ENCODE results near the gene STIMATE.

Gene STIMATE

DNA sequence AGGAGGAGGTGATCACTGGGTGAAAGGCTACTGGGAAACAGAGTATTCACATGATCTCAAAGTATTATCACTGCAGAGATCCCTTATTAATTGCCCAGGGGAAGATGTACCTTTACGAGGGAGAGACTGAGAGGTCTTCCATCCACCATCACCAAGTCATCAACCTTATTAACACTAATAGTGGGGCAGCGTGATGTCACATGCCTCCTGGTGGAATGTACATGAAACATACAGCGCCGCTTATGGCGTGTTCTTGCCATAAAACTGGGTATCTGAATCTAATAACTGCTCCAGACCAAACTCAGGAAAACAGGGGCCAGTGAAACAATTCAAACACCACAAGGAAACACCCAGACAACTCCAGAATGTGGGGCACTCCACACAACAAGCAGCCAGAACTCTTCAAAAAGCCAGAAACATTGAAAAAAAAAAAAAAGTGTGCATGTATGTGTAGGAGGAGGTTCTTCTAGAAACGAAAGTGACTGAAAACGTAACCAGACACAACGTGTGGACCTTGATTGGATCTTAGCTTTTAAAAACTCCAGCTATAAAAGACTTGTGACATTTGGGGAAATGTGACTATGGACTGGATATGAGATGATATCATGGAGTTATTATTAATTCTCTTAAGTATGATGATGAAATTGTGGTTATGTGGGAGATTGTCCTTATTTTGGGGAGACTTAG is 4.6 kb downstream of the STIMATE start:
- DNase-seq: no peak

DNA sequence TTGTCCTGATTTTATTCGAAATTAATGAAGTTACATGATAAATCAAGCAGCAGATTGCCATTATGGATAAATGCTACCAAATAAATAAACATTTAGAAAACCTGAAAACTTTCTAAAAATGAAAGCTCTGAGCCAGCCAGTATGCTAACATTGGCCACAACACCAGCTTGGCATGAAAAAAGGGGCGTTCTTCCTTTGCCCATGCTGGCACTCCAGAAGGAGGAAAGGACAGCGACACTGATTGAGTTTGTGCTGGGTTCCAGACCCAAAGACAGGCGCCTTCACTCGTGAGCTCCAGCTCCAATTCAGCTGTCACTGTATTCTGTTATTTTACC is 5.1 kb downstream of the STIMATE start:
- no peak for DNase-seq

DNA sequence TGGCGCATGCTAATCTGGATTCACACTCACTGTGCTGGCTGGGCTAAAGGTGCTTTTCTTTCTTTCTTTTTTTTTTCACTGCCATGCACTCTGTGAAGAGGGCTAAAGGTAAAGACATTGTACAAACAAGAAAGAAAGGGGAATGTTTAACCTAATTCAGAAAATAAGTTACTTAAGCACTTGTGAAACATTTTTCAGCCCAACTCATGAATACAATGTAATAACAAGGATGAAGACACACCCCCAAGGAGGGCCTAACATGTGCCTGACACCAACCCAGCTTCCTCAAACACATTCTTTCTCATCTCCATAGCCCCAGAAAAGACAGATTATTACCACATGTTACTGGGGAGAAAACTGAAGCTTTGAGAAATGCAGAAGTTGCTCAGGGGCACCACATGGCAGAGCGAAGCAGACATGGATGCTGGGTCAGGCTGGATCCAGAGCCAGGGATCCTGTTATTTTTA is 5.7 kb downstream of the STIMATE start:
- no peak for DNase-seq

DNA sequence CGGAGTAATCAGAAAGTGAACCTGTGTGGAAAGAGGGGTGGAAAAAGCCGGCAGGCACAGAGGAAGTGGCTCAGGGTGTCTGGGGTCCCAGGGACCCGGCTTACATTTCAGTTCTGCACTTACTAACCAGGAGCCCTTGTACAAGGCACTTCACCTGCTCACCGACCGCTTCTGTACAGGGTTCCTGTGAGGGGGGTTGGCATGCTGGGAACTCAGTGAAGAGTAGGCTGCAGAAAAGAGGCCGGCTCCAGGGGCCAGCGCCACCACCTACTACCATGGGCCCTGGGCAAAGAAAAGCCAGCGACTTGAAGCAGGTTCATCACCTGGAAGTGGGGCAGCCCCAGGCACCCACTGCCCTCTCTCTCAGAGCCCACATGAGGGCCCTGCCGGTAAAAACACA is 6.2 kb downstream of the STIMATE start:
- no peak for DNase-seq

DNA sequence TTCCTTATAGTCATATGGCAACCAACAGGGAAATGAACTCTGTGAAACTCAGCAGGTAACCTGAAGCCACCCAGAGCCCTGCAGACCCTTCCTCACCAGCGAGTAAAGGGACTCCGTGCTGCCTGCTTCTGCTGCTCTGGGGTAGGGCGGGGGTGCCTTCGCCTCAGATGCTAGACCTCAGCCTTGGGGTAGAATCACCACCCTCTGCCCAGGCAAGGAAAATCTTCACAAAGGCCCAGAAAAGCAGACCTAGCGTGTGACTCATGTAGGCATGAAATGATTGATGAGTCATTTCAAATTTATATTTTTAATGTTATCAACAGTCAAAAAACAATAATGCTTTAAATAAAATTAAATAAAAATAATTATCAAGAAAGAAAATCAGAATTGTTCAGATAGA is 6.6 kb downstream of the STIMATE start:
- DNase-seq: no peak

DNA sequence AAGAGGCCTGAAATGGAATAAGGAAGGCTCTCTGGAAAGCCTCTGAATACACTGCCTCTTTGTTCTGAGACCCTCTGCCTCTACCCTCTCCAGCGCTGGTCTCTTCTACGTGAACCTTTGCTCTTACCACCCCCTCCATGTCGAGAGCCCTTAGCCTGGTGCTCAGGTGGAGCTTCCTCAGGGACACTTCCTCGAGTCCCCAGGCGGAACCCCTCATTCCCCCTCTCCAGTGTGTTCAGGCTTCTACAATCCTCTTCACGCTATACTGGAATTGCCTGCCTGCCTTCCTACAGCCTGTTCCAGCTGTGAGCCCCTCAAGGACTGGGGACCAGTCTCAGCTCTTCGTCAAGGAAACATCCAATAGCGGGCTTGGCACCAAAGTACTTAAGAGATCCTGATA is 7.4 kb downstream of the STIMATE start:
- DNase-seq: no peak

DNA sequence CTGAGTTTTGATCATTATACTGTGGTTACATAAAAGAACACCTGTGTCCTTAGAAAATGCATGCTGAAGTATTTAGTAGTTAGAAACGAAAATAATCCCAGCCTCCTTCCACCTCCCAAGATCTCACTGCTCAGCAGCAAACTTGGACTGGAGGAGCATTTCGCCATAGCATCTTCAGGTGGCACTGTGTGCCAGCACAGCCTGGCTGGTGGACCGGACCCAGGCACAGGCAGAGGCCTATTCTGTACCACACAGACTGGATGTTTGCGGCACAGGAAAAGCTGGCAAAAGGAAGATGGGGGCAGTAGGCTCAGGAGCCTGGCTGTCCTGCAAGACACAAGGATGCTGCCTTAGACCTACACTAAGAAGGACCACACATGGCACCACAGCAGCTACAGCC is 10.2 kb downstream of the STIMATE start:
- DNase-seq: no peak

DNA sequence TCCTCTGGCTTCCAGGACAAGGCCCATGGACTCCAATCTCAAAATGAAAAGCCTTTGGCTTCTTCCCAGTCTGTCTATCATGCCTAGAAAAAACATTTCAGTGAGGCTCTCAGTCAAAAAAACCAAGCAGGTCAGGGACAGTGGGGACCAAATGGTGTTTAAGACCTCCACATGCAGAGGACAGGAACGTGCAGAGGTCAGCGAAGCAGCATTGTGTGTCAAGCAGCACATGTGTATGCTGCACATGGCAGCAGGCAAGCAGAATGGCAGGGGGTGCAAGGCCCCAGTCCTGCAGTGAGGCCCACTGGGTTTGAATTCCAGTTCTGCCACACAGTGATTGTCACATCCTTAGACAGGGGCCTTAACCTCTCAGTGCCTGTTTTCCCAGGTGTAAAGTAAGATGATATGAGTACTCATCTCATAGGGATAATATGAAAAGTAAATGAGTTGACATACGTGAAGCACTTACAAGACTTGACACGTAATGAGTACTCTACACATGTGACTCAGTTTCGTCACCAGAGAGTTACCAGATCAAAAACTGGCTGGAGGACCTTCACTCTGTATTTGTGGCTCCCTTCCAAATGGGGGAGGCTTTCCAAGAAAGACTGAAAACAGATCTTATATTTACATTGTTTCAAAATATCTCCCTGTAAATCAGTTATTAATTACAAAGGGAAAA is 11.2 kb downstream of the STIMATE start:
- DNase-seq: no peak

DNA sequence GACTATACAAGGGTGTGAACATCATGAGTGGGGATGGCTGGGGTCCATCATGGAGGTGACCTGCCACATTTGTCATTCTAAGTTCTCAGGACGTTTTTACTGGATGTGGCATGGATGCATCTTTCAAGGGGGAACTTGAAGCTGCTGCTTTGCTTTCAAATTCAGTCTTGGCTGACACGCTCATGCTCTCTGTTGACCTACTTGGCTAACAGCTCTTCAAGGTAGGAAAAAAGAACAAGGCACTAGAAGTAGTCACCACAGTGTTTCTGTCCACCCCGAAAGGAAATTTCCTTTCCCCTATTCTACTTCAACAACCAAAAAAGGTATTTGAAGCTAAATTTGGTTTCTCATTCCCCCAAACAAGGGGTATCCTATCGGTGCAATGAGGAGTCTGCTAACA is 15.0 kb downstream of the STIMATE start:
- no peak for DNase-seq

DNA sequence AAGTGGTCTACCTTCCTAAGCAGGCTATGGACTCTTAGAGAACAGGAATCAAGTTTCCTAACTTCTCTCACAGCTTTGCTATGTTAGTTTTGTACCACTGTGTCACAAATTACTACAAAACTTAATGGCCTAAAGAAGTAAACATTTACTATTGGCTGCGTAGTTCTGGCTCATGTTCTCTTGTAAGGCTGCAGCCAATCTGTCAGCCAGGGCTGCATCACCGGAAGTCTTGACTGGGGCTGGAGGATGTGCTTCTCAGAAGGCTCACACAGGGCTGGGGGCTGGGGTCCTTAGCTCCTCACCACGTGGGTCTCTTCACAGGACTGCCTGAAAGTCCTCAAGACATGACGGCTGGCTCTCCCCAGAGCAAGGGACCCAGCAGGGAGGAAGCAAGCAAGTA is 15.5 kb downstream of the STIMATE start:
- DNase-seq: no peak

DNA sequence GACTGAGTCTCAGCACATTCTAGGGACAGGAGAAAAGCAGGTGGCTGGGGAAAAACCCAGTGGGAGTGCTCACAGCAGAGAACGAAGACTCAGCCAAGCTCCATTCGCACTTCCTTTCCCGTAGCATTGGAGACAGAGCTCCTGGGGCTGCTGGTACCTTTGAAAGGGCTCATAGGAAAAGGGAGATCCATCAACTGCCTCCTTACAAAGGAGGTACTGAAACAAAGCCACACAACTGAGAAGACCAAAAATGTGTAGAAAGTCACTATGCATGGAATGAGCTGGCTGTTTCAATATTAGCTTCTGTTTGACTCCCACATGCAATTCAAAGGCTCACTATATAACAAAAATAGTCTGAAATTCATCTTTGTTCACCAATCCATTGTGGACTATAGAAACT is 16.9 kb downstream of the STIMATE start:
- DNase-seq: no peak

DNA sequence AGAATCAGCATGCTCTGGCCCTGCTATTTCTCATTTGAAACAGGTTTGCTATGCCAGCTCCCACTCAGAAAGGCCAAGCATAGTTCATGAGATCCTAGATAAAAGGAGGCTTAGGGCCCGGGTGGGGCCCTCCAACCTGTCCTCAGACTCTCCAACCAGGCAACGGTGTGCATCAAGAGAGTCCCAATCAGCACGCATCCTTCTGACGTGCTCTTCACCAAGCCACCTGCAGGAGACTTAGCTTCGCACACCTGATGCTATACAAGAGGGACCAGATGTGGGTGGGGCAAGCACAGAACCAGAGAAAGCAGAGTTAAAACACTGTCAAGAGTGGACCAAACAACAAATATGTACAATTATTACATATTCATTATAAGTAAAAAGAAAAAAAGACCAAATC is 17.3 kb downstream of the STIMATE start:
- DNase-seq: no peak

DNA sequence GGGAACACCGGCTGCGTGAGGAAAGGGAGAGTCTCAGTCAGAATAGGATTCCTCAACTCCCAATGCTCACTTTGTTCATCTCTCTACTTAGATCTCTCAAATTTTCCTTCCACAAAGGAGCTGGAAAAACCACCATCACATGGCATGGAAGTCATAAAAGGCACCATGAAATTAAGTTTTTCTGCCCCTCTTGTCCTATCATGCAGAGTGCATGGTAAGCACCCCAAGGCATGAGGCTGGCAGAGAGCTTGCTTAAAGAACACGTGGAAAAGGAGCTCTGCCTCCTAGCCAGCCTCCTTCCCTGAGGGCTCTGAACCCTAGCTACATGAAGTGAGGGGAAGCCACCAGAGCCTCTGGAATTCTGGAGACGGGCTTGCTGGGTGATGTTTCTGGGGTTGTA is 17.8 kb downstream of the STIMATE start:
- DNase-seq: no peak

DNA sequence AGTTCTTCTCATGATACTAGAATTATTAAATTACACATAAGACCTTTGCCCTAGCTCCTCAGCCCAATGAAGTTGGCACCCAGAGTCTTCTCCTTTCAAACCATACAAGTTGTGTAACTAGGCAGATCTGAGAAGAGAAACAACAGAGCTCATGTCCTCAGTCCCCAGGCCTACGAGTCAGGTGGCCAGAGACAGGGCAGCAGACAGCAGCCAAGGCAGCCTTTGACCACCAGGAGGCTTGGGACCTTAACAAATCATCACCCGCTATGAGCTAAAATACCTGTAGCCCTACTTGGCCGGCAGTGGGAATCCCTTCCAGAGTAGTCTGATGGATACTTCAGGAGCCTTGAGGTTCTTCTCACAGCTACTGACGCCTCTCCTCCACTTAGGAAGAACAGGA is 18.3 kb downstream of the STIMATE start:
- DNase-seq: no peak

DNA sequence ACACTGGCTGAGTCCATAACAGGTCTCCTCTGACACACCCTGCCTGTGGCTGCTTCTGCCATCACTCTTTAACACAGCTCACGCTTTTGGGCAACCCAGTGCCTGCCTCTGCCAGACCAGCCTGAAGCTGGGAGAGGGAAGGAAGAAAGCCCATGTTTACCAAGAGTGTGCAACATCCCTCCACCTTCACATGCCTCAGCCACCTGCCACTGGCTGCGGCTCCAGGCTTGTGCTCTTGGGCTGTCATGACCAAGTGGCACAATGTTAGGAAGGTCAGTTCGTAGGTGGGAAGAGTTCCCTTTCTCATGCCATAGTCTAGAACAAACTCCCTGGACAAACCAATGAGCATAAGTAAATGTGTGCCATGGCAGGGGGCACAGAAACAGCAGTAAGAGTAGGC is 20.3 kb downstream of the STIMATE start:
- no peak for DNase-seq

DNA sequence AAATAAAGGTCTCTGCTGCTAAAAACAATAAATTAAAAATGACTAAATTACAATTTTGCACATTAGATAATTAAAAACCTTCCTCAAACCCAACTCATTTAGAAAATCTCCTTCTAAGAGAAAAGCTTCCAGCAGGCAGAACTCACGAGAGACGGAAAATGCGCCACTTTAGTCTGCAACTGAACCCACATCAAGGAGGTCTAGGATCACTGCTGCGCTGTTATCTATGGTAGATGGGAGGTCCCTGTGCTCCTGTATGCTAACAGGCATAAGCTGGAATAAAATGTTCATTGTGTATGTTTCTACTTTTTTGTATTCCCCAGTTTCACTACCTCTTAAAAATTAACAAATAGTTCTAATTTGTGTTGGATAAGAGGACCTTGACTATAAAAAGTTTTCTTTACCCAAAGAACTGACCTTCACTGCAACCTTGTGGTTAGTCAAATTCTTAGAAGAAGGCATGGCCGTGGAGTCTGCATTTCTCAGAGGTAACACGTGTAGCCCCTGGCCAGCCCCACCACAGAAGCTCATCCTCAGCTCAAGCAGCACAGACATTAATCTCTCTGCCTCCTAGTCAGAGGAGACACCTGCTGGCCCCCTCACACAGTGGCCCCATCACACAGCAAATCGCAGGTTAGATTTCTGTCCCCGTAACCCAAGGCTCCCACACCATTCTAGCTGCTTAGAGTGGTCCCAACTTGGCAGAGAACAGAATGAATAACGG is 22.3 kb downstream of the STIMATE start:
- no peak for DNase-seq

DNA sequence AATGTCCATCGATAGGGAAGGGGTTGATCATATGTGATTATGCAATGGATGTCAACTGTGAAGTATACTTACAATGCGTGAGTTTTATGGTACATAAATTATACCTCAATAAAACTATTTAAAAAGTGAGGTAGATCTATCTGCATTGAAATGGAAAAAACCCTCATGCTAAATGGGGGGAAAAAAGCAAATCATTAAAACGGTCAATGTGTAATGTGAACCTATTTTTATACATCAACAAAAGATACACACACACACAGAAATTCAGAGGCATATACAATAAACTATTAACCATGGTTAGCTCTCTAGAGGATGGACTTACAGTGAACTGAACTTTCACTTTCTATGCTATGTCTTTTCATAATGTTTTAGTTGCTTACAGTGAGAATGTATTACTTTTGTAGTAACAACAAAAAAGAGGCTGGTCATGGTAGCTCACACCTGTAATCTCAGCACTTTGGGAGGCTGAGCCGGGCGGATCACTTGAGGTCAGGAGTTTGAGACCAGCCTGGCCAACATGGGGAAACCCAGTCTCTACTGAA is 23.1 kb downstream of the STIMATE start:
- no peak for DNase-seq

DNA sequence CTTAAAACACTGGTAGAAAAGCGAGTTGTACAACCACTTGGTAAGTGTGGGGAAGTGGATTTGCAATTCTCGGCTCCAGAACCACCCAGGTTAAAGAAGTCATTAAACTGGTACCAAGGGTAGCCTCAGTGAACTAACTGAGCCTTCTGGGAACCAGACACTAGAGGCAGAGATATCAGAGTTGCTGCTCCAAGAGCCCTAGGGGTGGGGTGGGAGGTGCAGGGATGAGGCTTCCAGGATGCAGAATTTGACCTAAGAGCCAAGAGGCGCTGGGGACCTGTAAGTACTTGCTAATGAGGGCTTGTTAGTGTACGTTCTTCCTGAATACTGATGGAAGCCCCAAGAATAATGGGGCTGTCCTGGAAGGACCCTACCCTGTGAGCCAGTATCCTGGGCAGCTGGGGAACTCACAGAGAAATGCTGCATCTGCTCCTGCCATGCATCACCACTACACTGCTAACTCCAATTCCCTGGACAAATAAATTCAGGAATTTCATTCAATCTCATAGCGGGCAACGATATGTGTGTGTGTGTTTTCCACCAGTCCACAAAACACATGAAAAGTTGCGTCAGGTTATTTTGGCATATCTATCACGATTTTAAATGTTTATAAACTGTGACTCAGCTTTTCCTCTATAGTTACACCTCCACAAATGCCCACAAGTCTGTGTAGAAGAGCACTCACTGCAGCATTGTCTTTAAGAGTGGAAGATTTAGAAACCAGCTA is 23.8 kb downstream of the STIMATE start:
- no peak for DNase-seq

DNA sequence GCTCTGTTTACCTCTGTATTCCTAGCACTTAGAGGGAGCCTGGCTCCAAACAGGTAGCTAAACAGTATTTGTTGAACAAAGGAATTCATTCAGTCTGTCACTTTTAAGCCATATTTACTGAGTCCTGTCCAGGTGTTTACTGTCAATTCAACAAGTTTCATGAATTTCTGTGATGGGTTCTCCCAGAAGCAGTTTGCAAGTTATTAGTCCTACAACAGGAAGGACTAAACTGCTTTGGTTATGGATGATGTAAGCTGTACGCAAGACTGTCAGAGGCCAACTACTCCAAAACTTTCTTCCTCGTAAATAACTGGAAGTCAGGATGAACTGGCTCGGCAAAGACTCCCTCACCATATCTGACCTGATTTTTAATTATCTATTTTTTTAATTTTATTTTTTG is 25.1 kb downstream of the STIMATE start:
- no peak for DNase-seq

DNA sequence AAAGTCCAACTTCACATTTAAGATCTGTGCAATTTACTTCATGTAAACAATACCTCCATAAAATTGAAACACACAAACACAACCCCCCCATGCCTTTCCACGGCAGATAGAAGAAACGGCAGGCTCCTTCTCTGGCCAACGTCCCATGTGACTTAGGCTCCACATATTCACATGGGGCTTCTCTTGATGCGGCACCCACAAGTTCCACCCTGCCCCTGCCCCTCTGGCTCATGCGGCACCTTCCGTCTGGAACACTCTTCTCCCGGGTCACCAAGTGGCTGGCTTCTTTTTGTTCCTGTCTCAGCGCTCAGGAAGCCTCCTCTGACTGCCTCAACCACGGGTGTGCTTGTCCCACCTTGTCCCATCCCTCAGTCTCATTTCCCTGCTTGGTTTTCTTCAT is 25.6 kb downstream of the STIMATE start:
- DNase-seq: no peak

DNA sequence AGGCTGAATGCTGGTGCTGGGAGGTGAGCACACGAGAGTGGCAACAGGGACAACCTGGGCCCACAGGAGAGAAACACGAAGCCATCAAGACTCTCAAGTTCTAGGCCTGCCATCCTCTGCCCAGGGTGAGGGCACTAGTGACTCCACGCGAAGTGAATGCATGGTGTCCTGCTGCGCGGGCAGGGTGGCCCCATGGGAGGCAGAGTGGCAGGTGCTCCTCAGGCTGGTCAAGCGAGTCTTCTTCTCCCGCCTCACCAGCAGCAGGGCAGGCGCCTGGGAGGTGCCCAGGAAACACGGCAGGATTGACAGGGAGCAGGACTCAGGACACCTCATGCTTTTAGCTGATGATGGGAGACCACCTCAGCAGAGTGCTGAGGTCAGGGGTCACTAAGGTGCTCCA is 26.9 kb downstream of the STIMATE start:
- no peak for DNase-seq

DNA sequence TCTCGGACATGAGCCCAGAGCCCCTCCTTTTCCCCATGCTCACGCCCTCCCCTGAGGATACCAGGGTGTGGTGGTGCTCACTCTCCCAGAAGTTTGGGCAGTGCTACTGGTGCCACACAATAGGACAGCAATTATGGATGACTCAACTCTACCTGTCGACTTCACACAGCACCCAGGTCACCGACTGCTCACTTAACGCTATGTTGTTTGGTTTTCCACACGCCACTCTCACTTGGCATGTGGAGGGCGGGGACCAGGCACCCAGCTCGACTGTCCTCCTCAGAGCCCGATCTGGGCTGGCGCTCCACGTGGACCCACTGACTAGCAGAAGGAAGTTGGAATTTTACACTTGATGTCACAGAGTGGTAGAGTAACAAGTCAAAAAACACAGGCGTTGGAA is 30.9 kb downstream of the STIMATE start:
- DNase-seq: no peak

DNA sequence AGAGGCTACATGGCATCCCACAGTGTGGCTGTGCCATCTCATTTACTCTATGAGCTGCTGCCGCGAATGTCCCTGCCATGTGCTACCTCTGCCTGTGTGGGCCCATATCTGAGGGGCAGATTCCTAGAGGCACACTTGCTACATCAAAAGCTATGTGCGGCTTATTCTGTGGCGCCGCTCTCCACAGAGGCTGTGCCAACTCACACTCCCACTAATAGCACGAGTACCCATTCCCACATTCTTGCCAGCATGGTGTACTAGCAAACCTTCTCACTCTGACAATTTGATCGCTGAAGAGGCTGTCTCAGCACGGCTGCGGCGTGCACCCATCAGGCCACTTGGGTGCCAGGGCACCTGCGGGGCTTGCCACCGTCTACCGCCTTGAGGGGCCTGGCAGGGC is 31.4 kb downstream of the STIMATE start:
- DNase-seq: no peak

DNA sequence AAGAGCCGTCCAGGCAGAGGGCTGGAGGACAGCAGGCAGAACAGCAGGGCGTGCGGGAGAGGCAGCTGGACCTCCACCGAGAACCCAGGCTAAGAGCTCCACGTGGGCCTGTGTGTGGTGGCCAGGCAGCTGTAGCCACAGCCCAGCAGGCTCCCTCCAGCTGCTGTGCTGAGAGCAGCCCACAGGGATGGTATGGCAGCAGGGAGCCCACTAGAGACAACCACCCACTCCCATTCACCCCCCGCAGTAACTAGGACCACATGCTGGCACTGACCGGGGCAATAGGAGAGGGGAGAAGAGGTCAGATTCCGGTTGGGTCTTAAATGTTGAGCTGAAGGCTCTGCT is 37.0 kb downstream of the STIMATE start:
- no peak for DNase-seq

All from NCI-H1436 (cell line).